CD4-positive, alpha-beta T cell (primary cell): Measurements from ENCODE around the gene ZC3H7A. TPM values are rescaled to one million over a fixed set of nuclear protein-coding genes. Genes with fewer than 3 reads are reported as not detected.

ENCODE experiments used
- ATAC-seq: fragments of 200-7000 bp; cut with Tn5 transposase; one replicate; pipeline ENCODE4 v1.10.0; 2022; ENCODE audit warnings: mild to moderate bottlenecking; ENCODE audit not compliant: poor library complexity
- CTCF ChIA-PET: fragments of 350-600 bp; sonication (Branson Sonifier 250); formaldehyde crosslinking; loops from one replicate; lab custom pipeline; 2021; ENCODE audit warnings: antibody characterized with exemption, inconsistent platforms; lab: Charles Lee
- POLR2A ChIA-PET: fragments of 350-600 bp; sonication (Branson Sonifier 250); formaldehyde crosslinking; loops from one replicate; lab custom pipeline; 2021; ENCODE audit warnings: antibody characterized with exemption, inconsistent platforms; lab: Charles Lee
- DNase-seq, 14 experiments: peaks; one replicate each; pipeline ENCODE4 v3.0.0-alpha.2; 2013 to 2020; ENCODE audit warnings: mixed read lengths in 2 of 14
- H3K27ac ChIP-seq, 2 donors: one replicate each; pipeline versions ENCODE4 v1.5.1 to v1.7.0; 2013; ENCODE audit warnings: low read length in 2 of 2, low read depth in 1 of 2, mild to moderate bottlenecking in 1 of 2
- H3K27me3 ChIP-seq, 2 experiments: 1 replicate in 1 of 2; 2 replicates in 1 of 2; pipeline versions ENCODE4 v1.6.1 to v1.7.0; 2013; ENCODE audit warnings: low read length in 2 of 2, control low read depth in 1 of 2, mild to moderate bottlenecking in 1 of 2, moderate library complexity in 1 of 2; ENCODE audit not compliant: insufficient read depth in 2 of 2, control insufficient read depth in 1 of 2
- H3K36me3 ChIP-seq: one replicate; pipeline ENCODE4 v1.6.1; 2013; ENCODE audit warnings: low read length, control low read depth; ENCODE audit not compliant: insufficient read depth
- H3K4me1 ChIP-seq: one replicate; pipeline ENCODE4 v1.6.1; 2013; ENCODE audit warnings: low read length, control low read depth; ENCODE audit not compliant: insufficient read depth
- H3K4me3 ChIP-seq: one replicate; pipeline ENCODE4 v1.5.1; 2013; ENCODE audit warnings: mild to moderate bottlenecking, low read length, moderate library complexity
- H3K9me3 ChIP-seq, 2 experiments: 1 replicate in 1 of 2; 2 replicates in 1 of 2; pipeline versions ENCODE4 v1.6.1 to v1.7.0; 2013; ENCODE audit warnings: low read length in 2 of 2, mild to moderate bottlenecking in 2 of 2, control low read depth in 1 of 2, moderate library complexity in 1 of 2; ENCODE audit not compliant: control insufficient read depth in 1 of 2, insufficient read depth in 1 of 2
- H3K27ac Mint-ChIP-seq: one replicate; pipeline ENCODE4 v1.8.0; 2020; ENCODE audit warnings: mixed read lengths
- H3K27me3 Mint-ChIP-seq: one replicate; pipeline ENCODE4 v1.8.0; 2021; ENCODE audit warnings: mixed read lengths
- H3K36me3 Mint-ChIP-seq: one replicate; pipeline ENCODE4 v1.8.0; 2021; ENCODE audit warnings: low read depth, mixed read lengths
- H3K4me1 Mint-ChIP-seq: one replicate; pipeline ENCODE4 v1.8.0; 2021; ENCODE audit warnings: low read depth, mixed read lengths
- H3K4me3 Mint-ChIP-seq: one replicate; pipeline ENCODE4 v1.8.0; 2020; ENCODE audit warnings: mild to moderate bottlenecking, mixed read lengths
- H3K9me3 Mint-ChIP-seq: one replicate; pipeline ENCODE4 v1.8.0; 2020; ENCODE audit warnings: mixed read lengths
- CTCF ChIP-seq: fragments of 200-600 bp; IDR thresholded peaks from one replicate; pipeline ENCODE4 v1.8.0; 2022; ENCODE audit warnings: antibody characterized with exemption, mild to moderate bottlenecking
- intact Hi-C, 2 experiments: fragments of 100-400 bp; cut with DNase I in 1 of 2; cut with micrococcal nuclease in 1 of 2; formaldehyde crosslinking; loops; one replicate each; pipeline versions ENCODE4 v1.15.1 to v1.9.0; 2023 to 2025; cut with DNase I, micrococcal nuclease
- total RNA-seq, 174 experiments: library from RNA in 2 of 174; stranded (reverse) in 2 of 174; gene quantifications; one replicate each; pipeline ENCODE4 v1.2.3 and lab custom pipeline; 2021 to 2026

The ZC3H7A gene
- total RNA-seq, 2 experiments from 2014 or later = 131 to 143 TPM

DNA sequence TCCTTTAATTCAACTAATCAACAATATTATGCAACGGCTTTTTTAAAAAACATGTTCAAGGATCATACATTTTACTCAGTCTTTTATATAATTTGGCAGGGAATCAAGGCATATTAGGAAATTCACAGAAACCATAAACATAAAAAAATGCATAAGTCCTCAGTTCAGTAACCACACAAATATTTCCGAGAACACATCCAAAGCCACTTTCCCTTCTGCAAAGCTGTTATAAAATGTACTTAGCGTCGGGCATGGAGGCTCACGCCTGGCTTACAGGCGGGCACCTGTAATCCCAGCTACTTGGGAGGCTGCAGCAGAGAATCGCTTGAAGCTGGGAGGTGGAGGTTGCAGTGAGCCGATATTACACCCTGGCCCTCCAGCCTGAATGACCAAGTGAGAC, 9.7 kb upstream of the ZC3H7A start:
- Mint-ChIP-seq H3K4me1 (peaks cover 11% of the 10 kb centered on the region), H3K4me3 (no peak overlapping the region), H3K36me3 (no peaks in the 10 kb centered on the region), H3K27me3 (no peaks in the 10 kb centered on the region), H3K27ac (no peak overlapping the region), H3K9me3 (no peaks in the 10 kb centered on the region)
- ATAC-seq = no peak
- Histone ChIP-seq H3K4me1 (peaks cover 8% of the 10 kb centered on the region), H3K27me3 (no peaks in the 10 kb centered on the region), H3K4me3 (no peak overlapping the region), H3K36me3 (no peaks in the 10 kb centered on the region), H3K9me3 (no peaks in the 10 kb centered on the region), H3K27ac (no peak overlapping the region)
- no peak for TF ChIP-seq CTCF
- CTCF ChIA-PET = no interaction called here
- intact Hi-C loops = no loop called here
- no peak for DNase-seq
- POLR2A ChIA-PET = interaction anchor here (4.2 kb wide), 1 partner anchor 9 kb away, joined by 16 read pairs; the partner anchor contains the start of gene ZC3H7A

- peaks cover 9% of the 10 kb centered on the region for H3K4me1 ChIP-seq
- no peaks in the 10 kb centered on the region for H3K27me3 Mint-ChIP-seq
- CTCF ChIA-PET = interaction anchor here (1.0 kb wide), 1 partner anchor 74 kb away, joined by 3 read pairs; no protein-coding TSS in a partner anchor
- no peaks in the 10 kb centered on the region for H3K9me3 ChIP-seq
- H3K27ac ChIP-seq = no peak overlapping the region
- no peak for DNase-seq
- H3K36me3 Mint-ChIP-seq = no peaks in the 10 kb centered on the region
- POLR2A ChIA-PET = interaction anchor here (4.2 kb wide), 1 partner anchor 8 kb away, joined by 16 read pairs; the partner anchor contains the start of gene ZC3H7A
- ATAC-seq = no peak
- TF ChIP-seq CTCF = no peak
- no peak overlapping the region for H3K4me3 ChIP-seq
- H3K27ac Mint-ChIP-seq = no peak overlapping the region
- peaks cover 17% of the 10 kb centered on the region for H3K4me1 Mint-ChIP-seq
- no peaks in the 10 kb centered on the region for H3K27me3 ChIP-seq
- H3K36me3 ChIP-seq = no peaks in the 10 kb centered on the region
- no peaks in the 10 kb centered on the region for H3K9me3 Mint-ChIP-seq
- intact Hi-C loops = no loop called here
- no peak overlapping the region for H3K4me3 Mint-ChIP-seq
These were observed 8.5 kb upstream of the ZC3H7A start for GRCh38 chr16:11805556-11805955.

- ATAC-seq (no peak), DNase-seq (no peak)
- H3K36me3 Mint-ChIP-seq = peaks cover 15% of the 10 kb centered on the region
- intact Hi-C loops = no loop called here
- POLR2A ChIA-PET = interaction anchor here (6.2 kb wide), 1 partner anchor 60 kb away, joined by 168 read pairs; the partner anchor contains the start of gene TXNDC11
- no peaks in the 10 kb centered on the region for H3K9me3 Mint-ChIP-seq
- H3K9me3 ChIP-seq = no peaks in the 10 kb centered on the region
- H3K4me1 Mint-ChIP-seq = peaks cover 42% of the 10 kb centered on the region
- no peak for TF ChIP-seq CTCF
- H3K27me3 Mint-ChIP-seq = no peaks in the 10 kb centered on the region
- H3K4me3 Mint-ChIP-seq = no peak overlapping the region
- H3K4me1 ChIP-seq = peaks cover 32% of the 10 kb centered on the region
- H3K27me3 ChIP-seq = no peaks in the 10 kb centered on the region
- H3K27ac Mint-ChIP-seq = peak overlapping the region; percentile 45
- H3K36me3 ChIP-seq = no peaks in the 10 kb centered on the region
- CTCF ChIA-PET = interaction anchor here (0.8 kb wide), 1 partner anchor 12 kb away, joined by 3 read pairs; no protein-coding TSS in a partner anchor
- H3K4me3 ChIP-seq = no peak overlapping the region
- no peak overlapping the region for H3K27ac ChIP-seq
These were observed 4.5 kb upstream of the ZC3H7A start for GRCh38 chr16:11801481-11802021.
